ENCODE measurements around the gene MTERF4.

- TF ChIP-seq RCOR1 (IDR thresholded peaks at IDR 0.05; ENCODE audit: low read depth, low read length) (no peak), RAD21 (conservative IDR thresholded peaks at IDR 0.05 in 1 of 2, IDR thresholded peaks at IDR 0.05 in 1 of 2) (no peak), POLR2A (IDR thresholded peaks at IDR 0.05; ENCODE audit: low read length) (no peak), KDM1A (IDR thresholded peaks at IDR 0.05; ENCODE audit: low read depth) (no peak), MAZ (IDR thresholded peaks at IDR 0.05; ENCODE audit: borderline replicate concordance, low read depth, low read length) (no peak), EP300 (IDR thresholded peaks at IDR 0.05) (no peak), REST (IDR thresholded peaks at IDR 0.05) (no peak), JUNB (IDR thresholded peaks at IDR 0.05) (no peak), POLR2AphosphoS2 (conservative IDR thresholded peaks at IDR 0.05; ENCODE audit: low read length) (no peak), CTCF (IDR thresholded peaks at IDR 0.05) (no peak)
Observed at GRCh38 chr2:241094924-241095420, 7.1 kb downstream of the MTERF4 start.
